VCaP (cell line): ENCODE results near the gene RTN4.
"Not testable (repeated sequence)": the region's sequence is repeated elsewhere in the genome, so short reads cannot be mapped to it uniquely, and the experiment has no call there.

Experiments used
- H3K27ac ChIP-seq: fragments of 450-650 bp; 2 replicates; pipeline ENCODE4 v1.5.1; 2017
- CTCF ChIP-seq: fragments of 450-650 bp; conservative IDR thresholded peaks from 2 replicates; pipeline ENCODE4 v1.5.1; 2017; ENCODE audit warnings: mild to moderate bottlenecking, moderate library complexity

RTN4 gene

GRCh38 chr2:55080204-55080738 is 30.0 kb upstream of the RTN4 start:
- TF ChIP-seq CTCF = no peak; the same call in 1 of the 2 replicates

GRCh38 chr2:55078956-55079355 is 28.7 kb upstream of the RTN4 start:
- H3K27ac ChIP-seq = no peak overlapping the region
- no peak for TF ChIP-seq CTCF

More at GRCh38 chr2:55080204-55080738, 30.0 kb upstream of the RTN4 start:
- no peak overlapping the region for H3K27ac ChIP-seq

- H3K27ac ChIP-seq = no peak overlapping the region
- no peak for TF ChIP-seq CTCF
Observed at GRCh38 chr2:55076721-55077120, 26.5 kb upstream of the RTN4 start.

DNA sequence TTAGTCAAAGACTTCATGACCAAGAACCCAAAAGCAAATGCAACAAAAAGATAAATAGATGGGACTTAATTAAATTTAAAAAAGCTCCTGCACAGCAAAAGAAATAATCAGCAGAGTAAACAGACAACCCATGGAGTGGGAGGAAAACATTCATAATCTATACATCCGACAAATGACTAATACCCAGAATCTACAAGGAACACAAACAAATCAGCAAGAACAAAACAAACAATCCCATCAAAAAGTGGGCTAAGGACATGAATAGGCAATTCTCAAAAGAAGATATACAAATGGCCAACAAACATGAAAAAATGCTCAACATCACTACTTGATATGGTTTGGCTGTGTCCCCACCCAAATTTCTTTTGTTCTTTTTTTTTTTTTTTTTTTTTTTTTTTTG is 25.8 kb upstream of the RTN4 start:
- H3K27ac ChIP-seq = not testable (repeated sequence)

GRCh38 chr2:55073000-55073983 is 23.0 kb upstream of the RTN4 start:
- no peak overlapping the region for H3K27ac ChIP-seq
- no peak for TF ChIP-seq CTCF

DNA sequence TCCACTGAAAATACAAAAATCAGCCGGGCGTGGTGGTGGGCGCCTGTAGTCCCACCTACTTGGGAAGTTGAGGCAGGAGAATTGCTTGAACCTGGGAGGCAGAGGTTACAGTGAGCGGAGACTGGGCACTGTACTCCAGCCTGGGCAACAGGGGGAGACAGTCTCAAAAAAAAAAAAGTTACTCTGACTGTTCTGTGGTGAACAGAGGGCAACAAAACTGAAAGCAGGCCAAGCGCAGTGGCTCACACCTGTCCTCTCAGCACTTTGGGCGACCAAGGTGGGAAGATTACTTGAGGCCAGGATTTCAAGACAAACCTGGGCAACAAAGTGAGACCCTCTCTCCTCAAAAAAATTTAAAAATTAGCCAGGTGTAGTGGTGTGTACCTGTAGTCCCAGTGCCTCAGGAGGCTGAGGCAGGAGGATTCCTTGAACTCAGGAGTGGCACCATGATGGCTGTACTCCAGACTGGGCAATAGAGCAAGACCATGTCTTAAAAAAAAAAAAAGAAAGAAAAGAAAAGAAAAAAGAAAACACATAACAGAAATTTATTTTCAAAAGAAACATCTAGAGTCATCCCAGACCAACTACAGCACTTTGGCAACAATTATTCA is 13.6 kb upstream of the RTN4 start:
- no peak overlapping the region for H3K27ac ChIP-seq
- no peak for TF ChIP-seq CTCF

DNA sequence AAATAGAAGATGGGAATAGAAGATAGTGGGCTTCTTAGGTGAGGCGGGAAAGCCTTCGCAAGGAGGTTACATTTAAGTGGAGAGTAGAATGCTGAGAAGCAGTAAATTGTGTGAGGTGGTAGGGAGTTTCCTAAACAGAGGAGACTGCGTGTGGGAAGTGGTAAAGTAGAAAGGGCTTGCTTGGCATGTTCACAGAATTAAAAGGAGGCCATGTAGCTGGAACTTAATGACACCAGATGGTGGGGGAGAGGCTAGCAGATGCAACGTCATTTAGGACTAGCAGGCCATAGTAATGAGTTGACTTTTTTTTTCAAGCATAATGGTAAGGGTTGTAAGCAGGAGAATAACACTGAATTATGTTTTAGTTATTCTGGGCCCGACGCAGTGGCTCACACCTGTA is 13.0 kb upstream of the RTN4 start:
- TF ChIP-seq CTCF = no peak
- no peak overlapping the region for H3K27ac ChIP-seq
